Spleen (tissue), 7 donors: ENCODE data around the gene IL12RB2.

Source experiments
- POLR2A ChIP-seq, 3 donors: fragments of 450-650 bp; IDR thresholded peaks; one replicate each; pipeline ENCODE4 v1.5.1; 2017; ENCODE audit warnings: antibody characterized with exemption in 3 of 3, mild to moderate bottlenecking in 1 of 3
- TF ChIP-seq, protein P1 (sequence below), 11 experiments: fragments of 200-600 bp in 7 of 11; fragments of 450-650 bp in 4 of 11; sonication (generic) in 4 of 11; IDR thresholded peaks in 8 of 11; conservative IDR thresholded peaks in 3 of 11; 1 replicate in 7 of 11; 2 replicates in 4 of 11; pipeline versions ENCODE4 v1.4.0 to v1.8.0; 2016 to 2021; ENCODE audit warnings: antibody characterized with exemption in 11 of 11, inconsistent platforms in 4 of 11, mild to moderate bottlenecking in 1 of 11
- donor health status: DM: no; HTN: no; CAD: no; lungs with moderate emphysema.
- donor health status: DM: no; HTN: no; CAD: no.
- donor health status: DM: no; HTN: no; CAD: no.

DNA sequence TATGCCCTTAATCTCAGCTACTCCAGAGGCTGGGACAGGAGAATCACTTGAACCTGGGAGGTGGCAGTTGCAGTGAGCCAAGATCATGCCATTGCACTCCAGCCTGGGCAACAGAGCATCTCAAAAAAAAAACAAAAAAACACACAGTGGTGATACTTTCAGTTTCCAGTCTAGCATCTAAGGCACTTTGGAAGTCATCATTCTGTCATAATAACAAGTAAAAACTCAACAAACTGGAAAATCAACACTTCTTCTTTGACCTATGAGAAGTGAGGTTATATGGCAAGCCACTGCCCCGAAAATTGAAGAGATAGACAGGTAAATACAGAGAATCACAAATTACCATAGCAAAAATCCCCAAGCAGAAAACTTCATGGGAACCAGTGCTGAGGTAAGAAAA is 51.9 kb downstream of the IL12RB2 start:
- TF ChIP-seq, protein P1, sequence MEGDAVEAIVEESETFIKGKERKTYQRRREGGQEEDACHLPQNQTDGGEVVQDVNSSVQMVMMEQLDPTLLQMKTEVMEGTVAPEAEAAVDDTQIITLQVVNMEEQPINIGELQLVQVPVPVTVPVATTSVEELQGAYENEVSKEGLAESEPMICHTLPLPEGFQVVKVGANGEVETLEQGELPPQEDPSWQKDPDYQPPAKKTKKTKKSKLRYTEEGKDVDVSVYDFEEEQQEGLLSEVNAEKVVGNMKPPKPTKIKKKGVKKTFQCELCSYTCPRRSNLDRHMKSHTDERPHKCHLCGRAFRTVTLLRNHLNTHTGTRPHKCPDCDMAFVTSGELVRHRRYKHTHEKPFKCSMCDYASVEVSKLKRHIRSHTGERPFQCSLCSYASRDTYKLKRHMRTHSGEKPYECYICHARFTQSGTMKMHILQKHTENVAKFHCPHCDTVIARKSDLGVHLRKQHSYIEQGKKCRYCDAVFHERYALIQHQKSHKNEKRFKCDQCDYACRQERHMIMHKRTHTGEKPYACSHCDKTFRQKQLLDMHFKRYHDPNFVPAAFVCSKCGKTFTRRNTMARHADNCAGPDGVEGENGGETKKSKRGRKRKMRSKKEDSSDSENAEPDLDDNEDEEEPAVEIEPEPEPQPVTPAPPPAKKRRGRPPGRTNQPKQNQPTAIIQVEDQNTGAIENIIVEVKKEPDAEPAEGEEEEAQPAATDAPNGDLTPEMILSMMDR (IDR thresholded peaks at IDR 0.05 in 8 of 11, conservative IDR thresholded peaks at IDR 0.05 in 3 of 11) = no peak
- TF ChIP-seq POLR2A (IDR thresholded peaks at IDR 0.05) = no peak
